ENCODE results near the gene NUBP2. TPM values are rescaled to one million over a fixed set of nuclear protein-coding genes. Genes with fewer than 3 reads are reported as not detected.

Gene NUBP2, protein sequence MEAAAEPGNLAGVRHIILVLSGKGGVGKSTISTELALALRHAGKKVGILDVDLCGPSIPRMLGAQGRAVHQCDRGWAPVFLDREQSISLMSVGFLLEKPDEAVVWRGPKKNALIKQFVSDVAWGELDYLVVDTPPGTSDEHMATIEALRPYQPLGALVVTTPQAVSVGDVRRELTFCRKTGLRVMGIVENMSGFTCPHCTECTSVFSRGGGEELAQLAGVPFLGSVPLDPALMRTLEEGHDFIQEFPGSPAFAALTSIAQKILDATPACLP
- polyA plus RNA-seq (2013): 44.4 and 44.6 TPM in 2 replicates

DNA sequence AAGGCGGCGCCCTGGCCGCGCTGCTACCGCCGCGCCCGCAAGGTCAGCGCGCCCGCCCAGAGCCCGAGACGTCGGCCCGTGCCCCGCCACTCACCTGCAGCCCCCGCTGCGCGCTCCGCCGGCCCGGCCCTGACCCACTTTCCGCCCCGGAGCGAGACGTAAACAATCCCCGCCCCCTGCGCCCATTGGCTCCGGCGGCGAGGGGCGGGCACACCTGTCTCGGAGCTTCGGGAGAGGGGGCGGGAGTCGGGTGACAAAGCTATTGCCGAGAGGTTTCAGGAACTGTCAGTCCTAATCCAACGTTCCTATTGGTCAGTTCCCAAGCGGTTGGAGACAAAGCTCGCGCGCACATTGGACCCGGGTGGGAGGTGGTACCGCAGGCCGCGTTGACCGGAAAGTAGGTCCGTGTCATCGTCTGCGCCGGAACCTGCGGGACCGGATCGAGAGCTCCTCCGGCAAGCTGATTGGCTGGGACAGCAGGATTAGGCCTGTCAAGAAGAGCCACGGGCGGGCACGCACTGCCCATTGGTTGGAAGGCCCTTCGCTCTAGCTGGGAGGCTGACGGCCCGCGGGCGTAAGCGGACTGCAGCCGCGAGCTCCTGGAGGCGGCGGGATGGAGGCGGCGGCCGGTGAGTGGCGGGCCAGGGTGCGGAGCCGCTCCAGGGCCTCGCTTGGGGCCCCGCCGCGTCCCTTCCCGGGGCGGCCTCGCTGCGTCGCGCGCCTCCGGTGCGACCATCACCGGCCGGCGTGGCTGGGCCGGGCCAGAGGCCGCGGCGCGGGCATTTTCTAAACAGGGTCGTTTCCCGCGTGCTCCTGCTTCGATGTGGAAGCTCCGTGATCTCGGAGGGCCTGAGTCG is at the start of gene NUBP2, which contains the start of gene SPSB3:
Gene NUBP2 (plus strand): TSS at position 553 of the 857 bp plus-strand sequence. CDS start 61 bp downstream, at position 614.
Gene SPSB3 (minus strand): TSS at position 164 of the 857 bp plus-strand sequence. CDS start 1,088 bp downstream, outside the sequence.
- H2BK12ac ChIP-seq (ENCODE audit: low read length): no peak within 1 kb of the TSS
- DNase-seq: peak; percentile 100
- H2AK5ac ChIP-seq (ENCODE audit: low read length): peak within 1 kb of the TSS; percentile 51
- H3K18ac ChIP-seq (ENCODE audit: low read length): peak within 1 kb of the TSS; percentile 77
- peak within 1 kb of the TSS; percentile 67 for H4K91ac ChIP-seq (ENCODE audit: low read depth, low read length)
- H2AFZ ChIP-seq (ENCODE audit: insufficient read depth, low read length, poor library complexity): peak within 1 kb of the TSS; percentile 37
- no peaks in the 10 kb centered on the region for H3K9me3 ChIP-seq (ENCODE audit: insufficient read depth, low read depth, low read length)
- H3K4me2 ChIP-seq (ENCODE audit: low read length): peak within 1 kb of the TSS; percentile 91
- peak within 1 kb of the TSS; percentile 96 for H3K9ac ChIP-seq (ENCODE audit: low read length)
- peaks cover 8 to 21% of the 10 kb centered on the region in 2 experiments for H3K4me1 ChIP-seq (ENCODE audit: control insufficient read depth in 1 of 2, insufficient read depth in 2 of 2, low read length in 2 of 2)
- peak within 1 kb of the TSS; percentile 39 for H4K12ac ChIP-seq (ENCODE audit: low read depth, low read length)
- peak within 1 kb of the TSS; percentile 70 for H3K14ac ChIP-seq (ENCODE audit: low read length)
- no CpG with 5 or more reads among the region's 102 CpGs for WGBS (ENCODE audit: extremely low coverage, insufficient coverage, insufficient read length)
- no peak within 1 kb of the TSS for H3K23ac ChIP-seq (ENCODE audit: low read length)
- H3K27me3 ChIP-seq (ENCODE audit: insufficient read depth, low read length): no peaks in the 10 kb centered on the region
- peak within 1 kb of the TSS; percentile 44 for H2BK120ac ChIP-seq (ENCODE audit: insufficient read depth, low read length, poor library complexity)
- H3K79me2 ChIP-seq (ENCODE audit: control insufficient read depth, insufficient read depth, low read length, poor library complexity): peaks cover 4% of the 10 kb centered on the region
- H3K27ac ChIP-seq (ENCODE audit: low read depth, low read length): peak within 1 kb of the TSS; percentile 28
- no peaks in the 10 kb centered on the region for H3K79me1 ChIP-seq (ENCODE audit: low read length)
- H4K8ac ChIP-seq (ENCODE audit: low read depth, low read length): peak within 1 kb of the TSS; percentile 88
- peaks cover 45 to 55% of the 10 kb centered on the region in 2 experiments for H3K36me3 ChIP-seq (ENCODE audit: control insufficient read depth in 1 of 2, insufficient read depth in 2 of 2, low read length in 2 of 2)
- H3K4ac ChIP-seq (ENCODE audit: low read depth, low read length): peak within 1 kb of the TSS; percentile 49
- no peak within 1 kb of the TSS for H2BK5ac ChIP-seq (ENCODE audit: low read depth, low read length, poor library complexity)
- H3K4me3 ChIP-seq (ENCODE audit: low read depth, low read length): peak within 1 kb of the TSS; percentile 95

DNA sequence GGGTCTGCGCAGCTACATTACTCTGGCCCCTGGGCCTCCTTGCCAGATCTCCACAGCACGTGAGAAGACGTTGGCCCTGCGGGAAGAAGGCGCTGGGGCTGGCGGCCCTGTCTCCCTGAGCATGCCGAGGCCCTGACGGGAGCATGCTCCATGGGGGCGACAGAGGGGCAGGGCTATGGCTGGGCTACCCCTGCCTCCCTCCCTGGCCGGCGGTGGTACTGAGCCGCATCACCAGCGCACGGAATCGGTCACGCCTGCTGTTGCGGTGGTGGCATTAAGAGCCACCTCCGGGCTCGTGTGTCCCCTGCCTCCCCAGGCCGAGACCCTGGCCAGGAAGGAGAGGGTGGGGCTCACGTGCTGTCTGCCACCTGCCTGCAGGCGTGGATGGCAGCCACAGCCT is 48.6 kb upstream of the NUBP2 start:
- H3K27ac ChIP-seq (ENCODE audit: low read depth, low read length): no peak overlapping the region
- H3K79me1 ChIP-seq (ENCODE audit: low read length): no peaks in the 10 kb centered on the region
- no peaks in the 10 kb centered on the region for H3K27me3 ChIP-seq (ENCODE audit: insufficient read depth, low read length)
- no peak overlapping the region for H2AK5ac ChIP-seq (ENCODE audit: low read length)
- no peak overlapping the region for H2BK5ac ChIP-seq (ENCODE audit: low read depth, low read length, poor library complexity)
- no peak overlapping the region for H3K14ac ChIP-seq (ENCODE audit: low read length)
- H3K4ac ChIP-seq (ENCODE audit: low read depth, low read length): no peak overlapping the region
- H3K4me2 ChIP-seq (ENCODE audit: low read length): no peak overlapping the region
- H4K8ac ChIP-seq (ENCODE audit: low read depth, low read length): no peak overlapping the region
- peaks cover 44% of the 10 kb centered on the region for H3K9me3 ChIP-seq (ENCODE audit: insufficient read depth, low read depth, low read length)
- H3K36me3 ChIP-seq (ENCODE audit: control insufficient read depth in 1 of 2, insufficient read depth in 2 of 2, low read length in 2 of 2): peaks cover 39 to 45% of the 10 kb centered on the region in 2 experiments
- no peak overlapping the region for H4K12ac ChIP-seq (ENCODE audit: low read depth, low read length)
- no peak overlapping the region for H2BK12ac ChIP-seq (ENCODE audit: low read length)
- H2AFZ ChIP-seq (ENCODE audit: insufficient read depth, low read length, poor library complexity): no peak overlapping the region
- H2BK120ac ChIP-seq (ENCODE audit: insufficient read depth, low read length, poor library complexity): no peak overlapping the region
- H4K91ac ChIP-seq (ENCODE audit: low read depth, low read length): no peak overlapping the region
- H3K4me1 ChIP-seq (ENCODE audit: control insufficient read depth in 1 of 2, insufficient read depth in 2 of 2, low read length in 2 of 2): no peaks in the 10 kb centered on the region
- no peak overlapping the region for H3K23ac ChIP-seq (ENCODE audit: low read length)
- DNase-seq: no peak
- H3K4me3 ChIP-seq (ENCODE audit: low read depth, low read length): no peak overlapping the region
- no CpG with 5 or more reads among the region's 22 CpGs for WGBS (ENCODE audit: extremely low coverage, insufficient coverage, insufficient read length)
- H3K18ac ChIP-seq (ENCODE audit: low read length): no peak overlapping the region
- H3K9ac ChIP-seq (ENCODE audit: low read length): no peak overlapping the region
- H3K79me2 ChIP-seq (ENCODE audit: control insufficient read depth, insufficient read depth, low read length, poor library complexity): no peaks in the 10 kb centered on the region

DNA sequence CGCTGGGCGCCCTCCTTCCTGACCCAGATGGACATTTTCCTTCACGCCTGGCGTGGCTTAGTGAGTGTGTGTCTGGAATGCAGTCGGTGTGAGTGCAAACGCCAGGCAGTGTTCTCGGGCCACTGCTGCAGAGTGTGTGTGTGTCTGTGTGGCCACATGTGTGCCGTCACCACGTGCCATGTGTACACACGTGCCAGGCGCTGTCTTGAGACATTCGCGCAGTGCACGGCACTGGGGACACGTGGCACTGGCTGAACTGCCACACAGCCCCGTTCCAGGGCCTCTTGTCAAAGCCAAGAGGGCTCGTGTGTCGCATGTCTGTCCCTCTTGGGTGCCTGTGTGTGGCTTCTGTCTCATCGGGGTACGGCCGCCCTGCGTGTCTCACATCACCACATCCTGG is 47.9 kb upstream of the NUBP2 start:
- no peaks in the 10 kb centered on the region for H3K79me1 ChIP-seq (ENCODE audit: low read length)
- H2AK5ac ChIP-seq (ENCODE audit: low read length): no peak overlapping the region
- peaks cover 34 to 38% of the 10 kb centered on the region in 2 experiments for H3K36me3 ChIP-seq (ENCODE audit: control insufficient read depth in 1 of 2, insufficient read depth in 2 of 2, low read length in 2 of 2)
- no peak overlapping the region for H4K12ac ChIP-seq (ENCODE audit: low read depth, low read length)
- H3K9me3 ChIP-seq (ENCODE audit: insufficient read depth, low read depth, low read length): peaks cover 51% of the 10 kb centered on the region
- H3K4me3 ChIP-seq (ENCODE audit: low read depth, low read length): no peak overlapping the region
- no CpG with 5 or more reads among the region's 22 CpGs for whole genome bisulfite sequencing (ENCODE audit: extremely low coverage, insufficient coverage, insufficient read length)
- no peak overlapping the region for H2BK12ac ChIP-seq (ENCODE audit: low read length)
- H2BK120ac ChIP-seq (ENCODE audit: insufficient read depth, low read length, poor library complexity): no peak overlapping the region
- H2BK5ac ChIP-seq (ENCODE audit: low read depth, low read length, poor library complexity): no peak overlapping the region
- no peaks in the 10 kb centered on the region for H3K4me1 ChIP-seq (ENCODE audit: control insufficient read depth in 1 of 2, insufficient read depth in 2 of 2, low read length in 2 of 2)
- H3K79me2 ChIP-seq (ENCODE audit: control insufficient read depth, insufficient read depth, low read length, poor library complexity): no peaks in the 10 kb centered on the region
- no peaks in the 10 kb centered on the region for H3K27me3 ChIP-seq (ENCODE audit: insufficient read depth, low read length)
- no peak overlapping the region for H4K91ac ChIP-seq (ENCODE audit: low read depth, low read length)
- no peak for DNase-seq
- H3K27ac ChIP-seq (ENCODE audit: low read depth, low read length): no peak overlapping the region
- H2AFZ ChIP-seq (ENCODE audit: insufficient read depth, low read length, poor library complexity): no peak overlapping the region
- H4K8ac ChIP-seq (ENCODE audit: low read depth, low read length): no peak overlapping the region
- no peak overlapping the region for H3K4me2 ChIP-seq (ENCODE audit: low read length)
- no peak overlapping the region for H3K9ac ChIP-seq (ENCODE audit: low read length)
- H3K18ac ChIP-seq (ENCODE audit: low read length): no peak overlapping the region
- H3K23ac ChIP-seq (ENCODE audit: low read length): no peak overlapping the region
- H3K14ac ChIP-seq (ENCODE audit: low read length): no peak overlapping the region
- H3K4ac ChIP-seq (ENCODE audit: low read depth, low read length): no peak overlapping the region

DNA sequence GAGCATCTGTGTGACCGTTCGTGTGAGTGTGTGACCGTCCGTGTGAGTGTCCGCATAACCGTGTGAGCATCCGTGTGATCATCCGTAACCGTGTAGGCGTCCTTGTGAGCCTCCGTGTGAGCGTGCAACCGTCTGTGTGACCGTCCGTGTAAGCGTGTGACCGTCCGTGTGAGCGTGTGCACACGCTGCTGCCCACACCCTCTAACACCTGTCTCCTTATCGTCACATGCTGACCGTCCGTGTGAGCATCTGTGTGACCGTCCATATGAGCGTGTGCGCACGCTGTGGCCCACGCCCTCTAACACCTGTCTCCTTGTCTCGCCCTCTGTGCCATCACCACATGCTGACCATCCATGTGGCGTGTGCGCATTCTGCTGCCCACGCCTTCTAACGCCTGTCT is 42.5 kb upstream of the NUBP2 start:
- H3K27me3 ChIP-seq (ENCODE audit: insufficient read depth, low read length): no peaks in the 10 kb centered on the region
- no peak overlapping the region for H2BK5ac ChIP-seq (ENCODE audit: low read depth, low read length, poor library complexity)
- H2AK5ac ChIP-seq (ENCODE audit: low read length): no peak overlapping the region
- no peak overlapping the region for H3K18ac ChIP-seq (ENCODE audit: low read length)
- H4K8ac ChIP-seq (ENCODE audit: low read depth, low read length): no peak overlapping the region
- no peak overlapping the region for H3K9ac ChIP-seq (ENCODE audit: low read length)
- H3K27ac ChIP-seq (ENCODE audit: low read depth, low read length): no peak overlapping the region
- WGBS (ENCODE audit: extremely low coverage, insufficient coverage, insufficient read length): no CpG with 5 or more reads among the region's 33 CpGs
- H3K4me2 ChIP-seq (ENCODE audit: low read length): no peak overlapping the region
- H4K12ac ChIP-seq (ENCODE audit: low read depth, low read length): no peak overlapping the region
- H4K91ac ChIP-seq (ENCODE audit: low read depth, low read length): no peak overlapping the region
- no peak overlapping the region for H3K14ac ChIP-seq (ENCODE audit: low read length)
- H3K4me1 ChIP-seq (ENCODE audit: control insufficient read depth in 1 of 2, insufficient read depth in 2 of 2, low read length in 2 of 2): peaks cover 7 to 13% of the 10 kb centered on the region in 2 experiments
- H3K36me3 ChIP-seq (ENCODE audit: control insufficient read depth in 1 of 2, insufficient read depth in 2 of 2, low read length in 2 of 2): peaks cover 20% of the 10 kb centered on the region in 2 experiments
- no peak overlapping the region for H2BK120ac ChIP-seq (ENCODE audit: insufficient read depth, low read length, poor library complexity)
- peak overlapping the region; percentile 42 for H3K4me3 ChIP-seq (ENCODE audit: low read depth, low read length)
- peaks cover 3% of the 10 kb centered on the region for H3K79me2 ChIP-seq (ENCODE audit: control insufficient read depth, insufficient read depth, low read length, poor library complexity)
- H2AFZ ChIP-seq (ENCODE audit: insufficient read depth, low read length, poor library complexity): no peak overlapping the region
- peaks cover 55% of the 10 kb centered on the region for H3K9me3 ChIP-seq (ENCODE audit: insufficient read depth, low read depth, low read length)
- no peak for DNase-seq
- H3K79me1 ChIP-seq (ENCODE audit: low read length): peaks cover 4% of the 10 kb centered on the region
- H2BK12ac ChIP-seq (ENCODE audit: low read length): no peak overlapping the region
- no peak overlapping the region for H3K4ac ChIP-seq (ENCODE audit: low read depth, low read length)
- no peak overlapping the region for H3K23ac ChIP-seq (ENCODE audit: low read length)

All from trophoblast cell (in vitro differentiated cells and primary cell).